ENCODE measurements around the gene TMPRSS11F. TPM values are rescaled to one million over a fixed set of nuclear protein-coding genes. Genes with fewer than 3 reads are reported as not detected.

Gene TMPRSS11F
- total RNA-seq, 2 experiments from 2014 or later, result not detected

- no peak for DNase-seq
- Mint-ChIP-seq H3K4me3 (no peak overlapping the region), H3K27me3 (no peaks in the 10 kb centered on the region), H3K9me3 (no peaks in the 10 kb centered on the region), H3K4me1 (no peaks in the 10 kb centered on the region), H3K36me3 (no peaks in the 10 kb centered on the region), H3K27ac (no peak overlapping the region)
- ATAC-seq (ENCODE audit: low read depth), result no peak
- POLR2A ChIA-PET, result no interaction called here
These were observed 91.4 kb downstream of the TMPRSS11F start for GRCh38 chr4:68038272-68038671.

- no peak overlapping the region for H3K4me3 Mint-ChIP-seq
- POLR2A ChIA-PET, result no interaction called here
- no peaks in the 10 kb centered on the region for H3K4me1 Mint-ChIP-seq
- ATAC-seq (ENCODE audit: low read depth) (no peak), DNase-seq (no peak)
- H3K27me3 Mint-ChIP-seq, result peaks cover 2% of the 10 kb centered on the region
- no peak overlapping the region for H3K27ac Mint-ChIP-seq
- no peaks in the 10 kb centered on the region for H3K9me3 Mint-ChIP-seq
- H3K36me3 Mint-ChIP-seq, result no peaks in the 10 kb centered on the region
These were observed 108.5 kb downstream of the TMPRSS11F start for GRCh38 chr4:68021185-68021584.

DNA sequence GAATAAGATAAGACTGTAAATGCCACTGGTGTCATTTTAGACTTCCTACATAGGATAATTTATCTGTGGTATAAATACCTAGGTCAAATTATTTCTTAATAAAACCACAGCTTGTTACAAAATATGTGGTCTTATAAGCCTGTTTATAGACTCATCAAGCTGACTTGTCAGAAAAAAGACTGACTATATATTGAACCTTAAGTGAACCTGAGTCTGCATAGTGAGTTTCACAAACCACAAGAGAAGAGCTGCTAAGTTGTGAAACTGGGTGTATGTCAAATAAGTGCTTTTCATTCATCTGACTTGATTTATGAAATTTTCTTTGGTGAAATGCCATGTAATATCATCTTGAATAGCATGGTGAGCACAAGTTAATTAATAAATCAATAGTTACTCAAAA lies 118.0 kb downstream of the TMPRSS11F start:
- H3K36me3 Mint-ChIP-seq, result no peaks in the 10 kb centered on the region
- H3K9me3 Mint-ChIP-seq, result peaks cover 1% of the 10 kb centered on the region
- ATAC-seq (ENCODE audit: low read depth) (no peak), DNase-seq (no peak)
- H3K27ac Mint-ChIP-seq, result no peak overlapping the region
- H3K4me3 Mint-ChIP-seq, result no peak overlapping the region
- no peaks in the 10 kb centered on the region for H3K27me3 Mint-ChIP-seq
- POLR2A ChIA-PET, result no interaction called here
- H3K4me1 Mint-ChIP-seq, result no peaks in the 10 kb centered on the region

Other genes starting within 250 kb of the TMPRSS11F start
- gene TMPRSS11D, start 245.9 kb downstream of the TMPRSS11F start, total RNA-seq, result not detected
- not detected for gene TMPRSS11A, start 166.4 kb downstream of the TMPRSS11F start, total RNA-seq
- gene TMPRSS11B, start 115.8 kb upstream of the TMPRSS11F start, total RNA-seq, result not detected
- gene YTHDC1, start 220.2 kb upstream of the TMPRSS11F start, total RNA-seq, result 100 to 1,000 TPM; 120 to 122 TPM

Data from activated naive CD8-positive, alpha-beta T cell treated with anti-CD3 and anti-CD28 coated beads, Interleukin-2, amount 10 ng/mL, durations not matched to agents 7 days and 5 days (primary cell).